Measurements from ENCODE around the gene IFNL1.

GRCh38 chr19:39284032-39284431, 12.2 kb upstream of the IFNL1 start:
- TF ChIP-seq, protein P1, sequence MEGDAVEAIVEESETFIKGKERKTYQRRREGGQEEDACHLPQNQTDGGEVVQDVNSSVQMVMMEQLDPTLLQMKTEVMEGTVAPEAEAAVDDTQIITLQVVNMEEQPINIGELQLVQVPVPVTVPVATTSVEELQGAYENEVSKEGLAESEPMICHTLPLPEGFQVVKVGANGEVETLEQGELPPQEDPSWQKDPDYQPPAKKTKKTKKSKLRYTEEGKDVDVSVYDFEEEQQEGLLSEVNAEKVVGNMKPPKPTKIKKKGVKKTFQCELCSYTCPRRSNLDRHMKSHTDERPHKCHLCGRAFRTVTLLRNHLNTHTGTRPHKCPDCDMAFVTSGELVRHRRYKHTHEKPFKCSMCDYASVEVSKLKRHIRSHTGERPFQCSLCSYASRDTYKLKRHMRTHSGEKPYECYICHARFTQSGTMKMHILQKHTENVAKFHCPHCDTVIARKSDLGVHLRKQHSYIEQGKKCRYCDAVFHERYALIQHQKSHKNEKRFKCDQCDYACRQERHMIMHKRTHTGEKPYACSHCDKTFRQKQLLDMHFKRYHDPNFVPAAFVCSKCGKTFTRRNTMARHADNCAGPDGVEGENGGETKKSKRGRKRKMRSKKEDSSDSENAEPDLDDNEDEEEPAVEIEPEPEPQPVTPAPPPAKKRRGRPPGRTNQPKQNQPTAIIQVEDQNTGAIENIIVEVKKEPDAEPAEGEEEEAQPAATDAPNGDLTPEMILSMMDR (IDR thresholded peaks at IDR 0.05), result no peak
- TF ChIP-seq EZH2 (IDR thresholded peaks at IDR 0.05), result no peak
- no peak for TF ChIP-seq EZH2phosphoT487 (IDR thresholded peaks at IDR 0.05)

Data from neural progenitor cell (in vitro differentiated cells).